ENCODE measurements around the gene PCK1.
"Not testable (repeated sequence)": the region's sequence is repeated elsewhere in the genome, so short reads cannot be mapped to it uniquely, and the experiment has no call there.

PCK1 gene
- total RNA-seq, result 0 reads per million in 2 experiments

- DNase-seq (ENCODE audit: low read depth), result no peak
Measured at GRCh38 chr20:57560554-57561355, at the start of gene PCK1. Gene PCK1 (plus strand): TSS chr20:57561110. CDS start chr20:57561412, 302 bp downstream.

GRCh38 chr20:57511709-57512108, 49.2 kb upstream of the PCK1 start:
- not testable (repeated sequence) for DNase-seq (ENCODE audit: low read depth)

- DNase-seq (ENCODE audit: low read depth), result no peak
Measured at GRCh38 chr20:57512432-57512831, 48.5 kb upstream of the PCK1 start.

- DNase-seq (ENCODE audit: low read depth), result no peak
Measured at GRCh38 chr20:57513199-57513598, 47.7 kb upstream of the PCK1 start.

GRCh38 chr20:57514273-57514751, 46.6 kb upstream of the PCK1 start:
- no peak for DNase-seq (ENCODE audit: low read depth)

GRCh38 chr20:57517904-57518303, 43.0 kb upstream of the PCK1 start:
- no peak for DNase-seq (ENCODE audit: low read depth)

GRCh38 chr20:57522380-57523140, 38.4 kb upstream of the PCK1 start:
- DNase-seq (ENCODE audit: low read depth), result no peak

GRCh38 chr20:57523782-57524181, 37.1 kb upstream of the PCK1 start:
- DNase-seq (ENCODE audit: low read depth), result no peak

GRCh38 chr20:57524511-57525176, 36.3 kb upstream of the PCK1 start, which contains the start of gene CTCFL:
Gene CTCFL (minus strand): TSS chr20:57525140. CDS start chr20:57524205, 935 bp downstream.
- no peak for DNase-seq (ENCODE audit: low read depth)

- DNase-seq (ENCODE audit: low read depth), result no peak
Measured at GRCh38 chr20:57525328-57526086, 35.4 kb upstream of the PCK1 start.

GRCh38 chr20:57526087-57526884, 34.6 kb upstream of the PCK1 start:
- DNase-seq (ENCODE audit: low read depth), result no peak

- no peak for DNase-seq (ENCODE audit: low read depth)
Measured at GRCh38 chr20:57526885-57527460, 33.9 kb upstream of the PCK1 start.

- no peak for DNase-seq (ENCODE audit: low read depth)
Measured at GRCh38 chr20:57527728-57528127, 33.2 kb upstream of the PCK1 start.

- DNase-seq (ENCODE audit: low read depth), result no peak
Measured at GRCh38 chr20:57528148-57528547, 32.8 kb upstream of the PCK1 start.

GRCh38 chr20:57529160-57529585, 31.7 kb upstream of the PCK1 start:
- no peak for DNase-seq (ENCODE audit: low read depth)

- no peak for DNase-seq (ENCODE audit: low read depth)
Measured at GRCh38 chr20:57529810-57530209, 31.1 kb upstream of the PCK1 start.

- DNase-seq (ENCODE audit: low read depth), result no peak
Measured at GRCh38 chr20:57530327-57530981, 30.5 kb upstream of the PCK1 start.

GRCh38 chr20:57532104-57532503, 28.8 kb upstream of the PCK1 start:
- DNase-seq (ENCODE audit: low read depth), result no peak

- DNase-seq (ENCODE audit: low read depth), result no peak
Measured at GRCh38 chr20:57535297-57535696, 25.6 kb upstream of the PCK1 start.

All from T follicular helper cell (primary cell).